ENCODE data around the gene TPK1. TPM values are rescaled to one million over a fixed set of nuclear protein-coding genes. Genes with fewer than 3 reads are reported as not detected.
"Not testable (repeated sequence)": the region's sequence is repeated elsewhere in the genome, so short reads cannot be mapped to it uniquely, and the experiment has no call there.

TPK1 gene
- polyA plus RNA-seq, 3 donors from 2014 or later: 15.8 to 18.2 (median 16.7) TPM

GRCh38 chr7:144784441-144784840 is 51.4 kb downstream of the TPK1 start:
- Mint-ChIP-seq H3K4me1 (peaks cover 0 to 5% of the 10 kb centered on the region in 2 donors), H3K4me3 (no peak overlapping the region), H3K27me3 (ENCODE audit: low read depth in 3 of 3) (no peaks in the 10 kb centered on the region), H3K36me3 (no peaks in the 10 kb centered on the region), H3K27ac (no peak overlapping the region), H3K9me3 (no peaks in the 10 kb centered on the region)
- no peak for DNase-seq

- Mint-ChIP-seq H3K27ac (no peak overlapping the region), H3K36me3 (peaks cover 0 to 2% (median under 1%) of the 10 kb centered on the region in 3 donors), H3K4me3 (no peak overlapping the region), H3K27me3 (ENCODE audit: low read depth in 3 of 3) (no peaks in the 10 kb centered on the region), H3K9me3 (no peaks in the 10 kb centered on the region), H3K4me1 (peaks cover under 1 to 7% of the 10 kb centered on the region in 2 donors)
- no peak for DNase-seq
Observed at GRCh38 chr7:144782883-144783282, 53.0 kb downstream of the TPK1 start.

DNA sequence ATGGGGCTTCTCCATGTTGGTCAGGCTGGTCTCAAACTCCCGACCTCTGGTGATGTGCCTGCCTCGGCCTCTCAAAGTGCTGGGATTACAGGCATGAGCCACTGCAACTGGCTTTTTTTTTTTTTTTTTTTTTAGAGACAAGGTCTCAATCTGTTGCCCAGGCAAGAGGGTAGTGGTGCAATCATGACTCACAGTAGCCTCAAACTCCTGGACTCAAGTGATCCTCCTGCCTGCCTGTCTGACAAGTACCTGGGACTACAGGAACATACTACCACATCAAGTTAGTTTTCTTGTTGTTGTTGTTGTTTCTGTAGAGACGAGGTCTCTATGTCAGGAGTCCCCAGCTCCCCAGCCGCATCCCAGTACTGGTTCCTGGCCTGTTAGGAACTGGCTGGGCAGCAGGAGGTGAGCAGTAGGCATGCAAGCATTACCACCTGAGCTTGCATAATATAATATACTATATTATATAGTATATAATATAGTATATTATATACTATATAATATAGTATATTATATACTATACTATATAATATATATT is 55.7 kb downstream of the TPK1 start:
- Mint-ChIP-seq H3K27ac (no peak overlapping the region), H3K27me3 (ENCODE audit: low read depth in 3 of 3) (peaks cover 0 to 1% (median 0%) of the 10 kb centered on the region in 3 donors), H3K4me1 (peaks cover 19 to 20% of the 10 kb centered on the region in 2 donors), H3K4me3 (no peak overlapping the region), H3K36me3 (peaks cover 0 to 4% (median 3%) of the 10 kb centered on the region in 3 donors), H3K9me3 (no peaks in the 10 kb centered on the region)
- DNase-seq: no peak

GRCh38 chr7:144777889-144778288 is 58.0 kb downstream of the TPK1 start:
- peak overlapping the region in 1 of 6 donors; percentile 8 for H3K27ac Mint-ChIP-seq
- not testable (repeated sequence) for H3K4me3 Mint-ChIP-seq; H3K36me3 Mint-ChIP-seq; H3K27me3 Mint-ChIP-seq (ENCODE audit: low read depth in 3 of 3); DNase-seq; H3K9me3 Mint-ChIP-seq
- H3K4me1 Mint-ChIP-seq: peaks cover 17 to 20% of the 10 kb centered on the region in 2 donors

DNA sequence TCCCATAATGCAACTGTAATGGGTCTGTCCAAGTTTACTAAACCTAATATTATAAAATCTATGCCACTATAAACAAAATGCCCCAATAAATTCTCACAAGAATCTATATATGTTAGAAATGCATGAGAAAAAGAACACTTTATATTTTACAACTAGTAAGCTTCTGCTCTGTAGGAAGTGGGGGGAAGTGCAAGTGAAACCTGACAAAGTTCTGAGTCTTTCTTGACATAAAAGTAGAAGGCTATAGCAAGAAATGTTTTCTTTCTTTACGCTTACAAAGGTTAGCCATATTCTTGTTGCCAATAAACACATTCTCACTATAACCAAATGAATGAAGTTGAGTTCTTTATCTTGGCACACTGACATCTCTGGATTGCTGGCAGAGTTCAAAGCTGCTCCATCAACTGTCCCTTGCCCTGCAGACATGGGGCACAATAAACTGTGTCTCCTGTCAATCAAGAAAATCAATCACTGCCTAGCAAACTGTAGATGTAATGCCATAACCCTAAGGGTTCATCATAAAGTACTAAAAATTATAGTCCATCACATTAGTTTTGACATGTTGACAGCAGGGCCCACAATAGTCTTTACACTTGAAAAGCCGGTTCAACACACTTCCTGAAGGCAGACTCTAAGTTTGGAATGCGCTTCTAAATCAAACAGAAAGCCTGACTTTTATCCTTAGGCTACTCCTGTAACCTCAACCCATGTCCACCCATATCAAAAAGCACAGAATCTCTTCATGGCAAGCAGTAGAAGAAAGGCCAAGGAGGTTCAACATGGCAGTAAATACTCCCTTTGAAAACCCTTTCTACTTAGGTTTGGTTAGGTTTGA is 58.6 kb downstream of the TPK1 start:
- H3K27me3 Mint-ChIP-seq (ENCODE audit: low read depth in 3 of 3): peaks cover 0 to 1% (median 0%) of the 10 kb centered on the region in 3 donors
- no peak for DNase-seq
- peaks cover 0 to 4% (median 3%) of the 10 kb centered on the region in 3 donors for H3K36me3 Mint-ChIP-seq

DNA sequence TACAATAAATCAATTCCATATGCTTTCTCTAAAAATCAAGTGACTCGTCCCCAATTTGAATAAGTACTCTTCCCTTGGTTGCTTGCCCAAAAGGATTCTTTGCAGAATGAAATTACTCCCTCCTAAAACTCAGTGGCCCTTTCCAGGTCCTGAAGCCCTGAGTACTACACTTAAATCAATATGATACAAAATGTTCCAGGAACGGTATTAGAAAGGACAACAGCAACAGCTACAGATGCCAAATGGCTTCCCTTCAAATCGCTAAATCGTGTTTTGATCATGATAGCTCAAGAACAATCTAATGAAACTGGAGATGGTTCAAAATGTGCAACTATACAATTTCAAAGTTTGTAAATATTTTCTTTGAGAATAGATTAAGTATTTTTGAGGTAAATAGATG is 59.4 kb downstream of the TPK1 start:
- peaks cover 0 to 4% (median 3%) of the 10 kb centered on the region in 3 donors for H3K36me3 Mint-ChIP-seq
- no peak overlapping the region for H3K4me3 Mint-ChIP-seq
- no peak for DNase-seq
- peaks cover 0 to 1% (median 0%) of the 10 kb centered on the region in 3 donors for H3K27me3 Mint-ChIP-seq (ENCODE audit: low read depth in 3 of 3)
- no peaks in the 10 kb centered on the region for H3K9me3 Mint-ChIP-seq
- no peak overlapping the region for H3K27ac Mint-ChIP-seq
- peaks cover 17 to 20% of the 10 kb centered on the region in 2 donors for H3K4me1 Mint-ChIP-seq

More for the DNA sequence above, 58.6 kb downstream of the TPK1 start:
- H3K27ac Mint-ChIP-seq: peak overlapping the region in 1 of 6 donors; percentile 8
- no peak overlapping the region for H3K4me3 Mint-ChIP-seq
- H3K9me3 Mint-ChIP-seq: no peaks in the 10 kb centered on the region
- H3K4me1 Mint-ChIP-seq: peaks cover 17 to 20% of the 10 kb centered on the region in 2 donors

- Mint-ChIP-seq H3K4me3 (no peak overlapping the region), H3K4me1 (peaks cover 17 to 20% of the 10 kb centered on the region in 2 donors), H3K27ac (peak overlapping the region in 1 of 6 donors; percentile 1), H3K27me3 (ENCODE audit: low read depth in 3 of 3) (peaks cover 0 to 1% (median 0%) of the 10 kb centered on the region in 3 donors), H3K9me3 (no peaks in the 10 kb centered on the region), H3K36me3 (peaks cover 0 to 4% (median 3%) of the 10 kb centered on the region in 3 donors)
- DNase-seq: no peak
Observed at GRCh38 chr7:144775749-144776148, 60.1 kb downstream of the TPK1 start.

DNA sequence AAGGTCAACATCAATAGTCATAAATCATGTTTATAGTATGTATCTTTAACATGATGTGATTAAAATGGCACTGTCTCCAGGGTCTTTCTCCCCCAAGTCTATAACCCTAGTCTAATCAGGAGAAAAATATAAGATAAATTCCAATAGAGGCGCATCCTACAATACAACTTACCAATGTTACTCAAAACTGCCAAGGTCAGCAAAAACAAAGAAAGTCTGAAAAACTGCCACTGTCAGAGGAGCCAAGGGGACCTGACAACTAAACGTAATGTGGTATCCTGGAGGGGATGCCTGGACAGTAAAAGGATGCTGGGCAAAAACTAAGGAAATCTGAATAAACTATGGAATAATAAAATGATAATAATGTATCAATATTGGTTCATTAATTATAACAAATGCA is 63.9 kb downstream of the TPK1 start:
- Mint-ChIP-seq H3K27ac (no peak overlapping the region), H3K36me3 (peaks cover 0 to 8% (median 0%) of the 10 kb centered on the region in 3 donors)

GRCh38 chr7:144771174-144771573 is 64.7 kb downstream of the TPK1 start:
- Mint-ChIP-seq H3K4me1 (peaks cover 5 to 14% of the 10 kb centered on the region in 2 donors), H3K9me3 (no peaks in the 10 kb centered on the region), H3K4me3 (no peak overlapping the region), H3K27me3 (ENCODE audit: low read depth in 3 of 3) (peaks cover 0 to 2% (median 1%) of the 10 kb centered on the region in 3 donors), H3K36me3 (peaks cover 0 to 8% (median 0%) of the 10 kb centered on the region in 3 donors), H3K27ac (no peak overlapping the region)
- DNase-seq: no peak

More for the DNA sequence above, 63.9 kb downstream of the TPK1 start:
- no peak for DNase-seq
- Mint-ChIP-seq H3K27me3 (ENCODE audit: low read depth in 3 of 3) (peaks cover 0 to 2% (median 1%) of the 10 kb centered on the region in 3 donors), H3K4me1 (peaks cover 7 to 16% of the 10 kb centered on the region in 2 donors), H3K9me3 (no peaks in the 10 kb centered on the region), H3K4me3 (no peak overlapping the region)

DNA sequence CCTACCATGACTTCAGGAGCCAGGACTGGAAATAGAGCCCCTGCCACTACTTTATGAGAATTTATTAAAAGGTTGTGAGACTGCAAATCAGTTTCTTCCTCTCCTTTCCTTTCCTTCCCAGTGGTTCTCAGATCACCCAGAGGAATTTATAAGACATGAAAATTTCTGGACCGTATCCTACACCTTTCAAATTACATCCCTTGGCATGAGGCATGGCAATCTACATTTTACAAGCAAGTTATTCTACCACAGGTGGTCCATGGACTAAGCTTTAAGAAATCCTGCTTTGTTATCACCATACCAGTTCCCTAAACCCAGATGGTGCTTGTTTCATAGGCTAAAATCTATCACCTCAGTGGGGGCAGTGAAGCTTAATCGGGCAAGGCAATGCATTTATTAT is 66.5 kb downstream of the TPK1 start:
- peaks cover 1 to 7% of the 10 kb centered on the region in 2 donors for H3K4me1 Mint-ChIP-seq
- H3K27ac Mint-ChIP-seq: no peak overlapping the region

GRCh38 chr7:144768633-144769032 is 67.2 kb downstream of the TPK1 start:
- H3K27ac Mint-ChIP-seq: no peak overlapping the region
- H3K4me1 Mint-ChIP-seq: peaks cover 1 to 7% of the 10 kb centered on the region in 2 donors
- peaks cover 0 to 2% (median 0%) of the 10 kb centered on the region in 3 donors for H3K27me3 Mint-ChIP-seq (ENCODE audit: low read depth in 3 of 3)
- no peaks in the 10 kb centered on the region for H3K9me3 Mint-ChIP-seq
- no peak overlapping the region for H3K4me3 Mint-ChIP-seq
- no peak for DNase-seq
- H3K36me3 Mint-ChIP-seq: peaks cover 4 to 16% (median 7%) of the 10 kb centered on the region in 3 donors

More for the DNA sequence above, 66.5 kb downstream of the TPK1 start:
- no peak for DNase-seq
- Mint-ChIP-seq H3K36me3 (peaks cover 0 to 13% (median 3%) of the 10 kb centered on the region in 3 donors), H3K4me3 (no peak overlapping the region), H3K27me3 (ENCODE audit: low read depth in 3 of 3) (peaks cover 0 to 2% (median 0%) of the 10 kb centered on the region in 3 donors), H3K9me3 (no peaks in the 10 kb centered on the region)

GRCh38 chr7:144763291-144763690 is 72.6 kb downstream of the TPK1 start:
- Mint-ChIP-seq H3K36me3 (peaks cover 19 to 32% (median 25%) of the 10 kb centered on the region in 3 donors), H3K27ac (no peak overlapping the region), H3K9me3 (no peaks in the 10 kb centered on the region), H3K27me3 (ENCODE audit: low read depth in 3 of 3) (peaks cover 0 to 2% (median 0%) of the 10 kb centered on the region in 3 donors), H3K4me1 (peaks cover 0 to 7% of the 10 kb centered on the region in 2 donors), H3K4me3 (no peak overlapping the region)
- DNase-seq: no peak

DNA sequence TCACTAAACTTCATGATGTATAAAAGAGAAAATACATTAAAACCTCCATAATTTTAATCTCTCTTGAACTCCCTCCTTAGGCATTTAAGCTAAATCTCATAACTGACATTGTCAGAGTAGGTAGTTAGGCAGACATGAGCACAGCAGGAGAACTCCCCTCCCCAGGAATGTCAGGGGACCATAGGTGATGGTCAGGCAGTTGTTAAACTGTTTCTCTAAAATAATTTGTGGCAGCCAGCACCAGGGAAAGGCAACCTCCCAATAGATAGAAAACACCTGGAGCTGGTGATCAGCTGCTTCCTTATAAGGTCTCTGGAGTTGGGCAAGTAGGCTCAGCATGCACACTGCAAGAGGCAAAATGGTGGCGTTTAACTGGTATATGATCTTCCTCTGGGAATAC is 73.0 kb downstream of the TPK1 start:
- Mint-ChIP-seq H3K9me3 (no peaks in the 10 kb centered on the region), H3K27ac (no peak overlapping the region), H3K4me3 (no peak overlapping the region)

DNA sequence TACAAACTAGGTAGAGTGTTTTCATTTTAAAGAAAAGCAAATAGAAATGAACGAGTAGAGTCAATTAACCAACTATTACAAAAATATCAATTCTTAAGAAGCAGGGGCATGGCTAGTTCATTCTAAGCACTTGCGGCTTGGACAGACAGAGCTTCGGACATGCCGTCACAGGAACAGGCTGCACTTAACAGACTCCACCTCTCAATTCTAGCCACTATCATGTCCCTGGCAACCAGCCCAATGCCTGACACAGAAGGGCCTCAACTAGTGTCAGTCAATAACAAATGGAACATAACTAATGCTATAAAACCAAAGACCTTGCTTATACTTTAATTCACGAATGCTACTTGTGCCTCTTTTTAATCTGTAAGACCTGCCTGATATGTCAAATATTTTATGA is 74.4 kb downstream of the TPK1 start:
- Mint-ChIP-seq H3K4me3 (no peak overlapping the region), H3K27me3 (ENCODE audit: low read depth in 3 of 3) (peaks cover 0 to 2% (median 0%) of the 10 kb centered on the region in 3 donors), H3K27ac (no peak overlapping the region), H3K4me1 (no peaks in the 10 kb centered on the region), H3K36me3 (peaks cover 22 to 34% (median 31%) of the 10 kb centered on the region in 3 donors), H3K9me3 (peaks cover 0 to 2% (median under 1%) of the 10 kb centered on the region in 6 donors)
- no peak for DNase-seq

More for the DNA sequence above, 73.0 kb downstream of the TPK1 start:
- DNase-seq: no peak
- H3K4me1 Mint-ChIP-seq: peaks cover 0 to 7% of the 10 kb centered on the region in 2 donors
- H3K27me3 Mint-ChIP-seq (ENCODE audit: low read depth in 3 of 3): peaks cover 0 to 2% (median 0%) of the 10 kb centered on the region in 3 donors
- peaks cover 19 to 36% (median 28%) of the 10 kb centered on the region in 3 donors for H3K36me3 Mint-ChIP-seq

All from immature natural killer cell (primary cell).